NCI-H82 treated with DMSO at 0.1 percent for 48 hours (cell line): ENCODE results near the gene MACROH2A2.
A peak's percentile ranks its signal among the peaks of the same experiment; 100 is the strongest.

Experiments used
- DNase-seq: peaks from one replicate; lab custom pipeline; 2025; ENCODE audit not compliant: unreplicated experiment; lab: John Stamatoyannopoulos, UW

Gene MACROH2A2

GRCh38 chr10:70126700-70127395 is 74.2 kb downstream of the MACROH2A2 start:
- DNase-seq, result no peak

GRCh38 chr10:70130878-70131559 is 78.4 kb downstream of the MACROH2A2 start:
- no peak for DNase-seq

GRCh38 chr10:70131560-70131937 is 78.9 kb downstream of the MACROH2A2 start:
- DNase-seq, result no peak

- no peak for DNase-seq
These were observed 79.7 kb downstream of the MACROH2A2 start, which contains the start of gene AIFM2 for GRCh38 chr10:70132098-70133029. TSS of gene AIFM2 (minus strand) at chr10:70132825. CDS start at chr10:70124084, 8,741 bp downstream.

- no peak for DNase-seq
These were observed 82.4 kb downstream of the MACROH2A2 start for GRCh38 chr10:70135046-70135445.

GRCh38 chr10:70135684-70136083 is 83.0 kb downstream of the MACROH2A2 start:
- no peak for DNase-seq

GRCh38 chr10:70137135-70137534 is 84.5 kb downstream of the MACROH2A2 start:
- DNase-seq, result no peak

- no peak for DNase-seq
These were observed 85.6 kb downstream of the MACROH2A2 start for GRCh38 chr10:70137927-70138883.

- DNase-seq, result no peak
These were observed 86.7 kb downstream of the MACROH2A2 start for GRCh38 chr10:70139151-70139996.

GRCh38 chr10:70139997-70140250 is 87.3 kb downstream of the MACROH2A2 start:
- no peak for DNase-seq

- no peak for DNase-seq
These were observed 87.7 kb downstream of the MACROH2A2 start for GRCh38 chr10:70140297-70140696.

GRCh38 chr10:70142555-70142954 is 89.9 kb downstream of the MACROH2A2 start:
- DNase-seq, result no peak

GRCh38 chr10:70144372-70145110 is 91.9 kb downstream of the MACROH2A2 start:
- no peak for DNase-seq

- no peak for DNase-seq
These were observed 92.6 kb downstream of the MACROH2A2 start for GRCh38 chr10:70145166-70145665.

GRCh38 chr10:70145666-70146488 is 93.2 kb downstream of the MACROH2A2 start:
- no peak for DNase-seq

GRCh38 chr10:70146489-70147258 is 94.0 kb downstream of the MACROH2A2 start, which contains the start of gene TYSND1:
TSS of gene TYSND1 (minus strand) at chr10:70146700. CDS start at chr10:70146586, 114 bp downstream.
- peak; percentile 96 for DNase-seq

- no peak for DNase-seq
These were observed 94.6 kb downstream of the MACROH2A2 start for GRCh38 chr10:70147259-70147625.
